ENCODE measurements around the gene D2HGDH.

- no peak for TF ChIP-seq ZNF24 (IDR thresholded peaks at IDR 0.05)
- TF ChIP-seq CBFB (CRISPR knock-in tag; IDR thresholded peaks at IDR 0.05): no peak
- TF ChIP-seq, protein P1, sequence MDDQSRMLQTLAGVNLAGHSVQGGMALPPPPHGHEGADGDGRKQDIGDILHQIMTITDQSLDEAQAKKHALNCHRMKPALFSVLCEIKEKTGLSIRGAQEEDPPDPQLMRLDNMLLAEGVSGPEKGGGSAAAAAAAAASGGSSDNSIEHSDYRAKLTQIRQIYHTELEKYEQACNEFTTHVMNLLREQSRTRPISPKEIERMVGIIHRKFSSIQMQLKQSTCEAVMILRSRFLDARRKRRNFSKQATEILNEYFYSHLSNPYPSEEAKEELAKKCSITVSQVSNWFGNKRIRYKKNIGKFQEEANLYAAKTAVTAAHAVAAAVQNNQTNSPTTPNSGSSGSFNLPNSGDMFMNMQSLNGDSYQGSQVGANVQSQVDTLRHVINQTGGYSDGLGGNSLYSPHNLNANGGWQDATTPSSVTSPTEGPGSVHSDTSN (CRISPR knock-in tag; IDR thresholded peaks at IDR 0.05; ENCODE audit: borderline replicate concordance): no peak
- no peak for TF ChIP-seq YY1 (IDR thresholded peaks at IDR 0.05; ENCODE audit: insufficient read depth, insufficient replicate concordance, low read depth, low read length)
- TF ChIP-seq UBTF (CRISPR knock-in tag; IDR thresholded peaks at IDR 0.05): no peak
- no peak for TF ChIP-seq ZNF660 (CRISPR knock-in tag; IDR thresholded peaks at IDR 0.05; ENCODE audit: borderline replicate concordance, low read depth)
- no peak for TF ChIP-seq ZBTB10 (CRISPR knock-in tag; IDR thresholded peaks at IDR 0.05; ENCODE audit: borderline replicate concordance)
- TF ChIP-seq NRL (CRISPR knock-in tag; IDR thresholded peaks at IDR 0.05; ENCODE audit: borderline replicate concordance): no peak
- no peak for TF ChIP-seq MZF1 (CRISPR knock-in tag; IDR thresholded peaks at IDR 0.05; ENCODE audit: borderline replicate concordance)
These were observed 27.9 kb upstream of the D2HGDH start for GRCh38 chr2:241706537-241706936.

Measured in HepG2 (cell line).